T-helper 2 cell treated with Interferon-gamma antibody and Interleukin-4, amounts not matched to agents 100 ng/mL and 5 ng/mL, for 36 hours (primary cell): ENCODE data around the gene NBEAL1. TPM values are rescaled to one million over a fixed set of nuclear protein-coding genes. Genes with fewer than 3 reads are reported as not detected.
"Not testable (repeated sequence)": the region's sequence is repeated elsewhere in the genome, so short reads cannot be mapped to it uniquely, and the experiment has no call there.

Experiments used
- intact Hi-C: fragments of 100-400 bp; cut with micrococcal nuclease; formaldehyde crosslinking; loops from one replicate; pipeline ENCODE4 v1.15.1; 2023
- total RNA-seq: library from RNA; stranded (reverse); gene quantifications from 2 replicates; pipeline ENCODE4 v1.2.3, GENCODE V29; 2022

Gene NBEAL1
- total RNA-seq, 1 donor from 2014 or later = 10.7 TPM

DNA sequence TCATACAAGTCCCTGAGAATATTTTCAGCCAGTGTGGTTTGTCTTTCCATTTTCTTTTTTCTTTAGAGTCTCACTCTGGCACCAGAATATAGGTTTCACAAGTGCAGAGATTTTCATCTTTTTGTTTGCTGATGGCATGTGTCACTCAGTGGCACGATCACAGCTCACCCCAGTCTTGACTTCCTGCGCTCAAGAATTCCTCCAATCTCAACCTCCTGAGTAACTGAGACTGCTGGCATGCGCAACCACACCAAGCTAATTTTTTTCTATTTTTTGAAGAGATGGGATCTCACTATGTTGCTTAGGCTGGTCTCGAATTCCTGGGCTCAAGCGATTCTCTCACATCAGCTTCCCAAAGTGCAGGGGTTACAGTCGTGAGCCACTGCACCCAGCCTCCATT is 23.9 kb downstream of the NBEAL1 start:
- intact Hi-C loops = no loop called here

DNA sequence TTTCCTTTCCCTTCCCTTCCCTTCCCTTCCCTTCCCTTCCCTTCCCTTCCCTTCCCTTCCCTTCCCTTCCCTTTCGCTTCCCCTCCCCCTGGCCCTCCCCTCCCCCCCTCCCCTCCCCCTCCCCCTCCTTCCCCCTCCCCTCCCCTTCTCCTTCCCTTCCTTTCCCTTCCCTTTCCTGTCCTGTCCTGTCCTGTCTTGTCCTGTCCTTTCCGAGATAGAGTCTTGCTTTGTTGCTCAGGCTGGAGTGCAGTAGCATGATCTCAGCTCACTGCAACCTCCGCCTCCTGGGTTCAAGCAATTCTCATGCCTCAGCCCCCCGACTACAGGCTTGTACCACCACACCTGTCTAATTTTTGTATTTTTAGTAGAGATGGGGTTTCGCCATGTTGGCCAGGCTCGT is 24.5 kb downstream of the NBEAL1 start:
- intact Hi-C loops = not testable (repeated sequence)

DNA sequence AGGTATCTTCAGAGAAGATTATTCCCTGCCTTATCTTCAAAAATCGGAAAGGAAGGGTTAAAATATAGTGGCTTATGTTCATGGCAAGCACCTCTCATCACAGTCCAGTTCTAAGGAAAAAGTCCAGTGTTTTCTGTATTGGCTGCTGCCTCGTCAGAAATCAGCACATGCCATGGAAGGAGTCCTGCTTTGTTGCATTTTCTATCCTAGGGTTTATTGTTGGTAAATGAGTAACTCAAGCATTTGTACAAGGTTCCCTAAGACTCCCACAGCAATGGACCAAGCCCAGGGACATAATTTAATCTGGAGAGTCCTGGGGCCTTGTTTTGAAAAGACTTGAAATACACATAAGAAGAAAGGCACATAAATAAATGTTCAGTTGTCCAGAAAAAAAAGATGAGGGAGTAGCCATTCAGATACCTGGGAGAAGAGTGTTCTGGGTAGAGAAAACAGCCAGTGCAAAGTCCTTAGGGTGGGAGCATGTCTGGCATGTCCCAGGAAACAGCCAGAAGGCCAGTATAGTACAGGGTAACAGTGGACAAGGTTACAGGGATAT is 26.4 kb downstream of the NBEAL1 start:
- intact Hi-C loops = no loop called here

DNA sequence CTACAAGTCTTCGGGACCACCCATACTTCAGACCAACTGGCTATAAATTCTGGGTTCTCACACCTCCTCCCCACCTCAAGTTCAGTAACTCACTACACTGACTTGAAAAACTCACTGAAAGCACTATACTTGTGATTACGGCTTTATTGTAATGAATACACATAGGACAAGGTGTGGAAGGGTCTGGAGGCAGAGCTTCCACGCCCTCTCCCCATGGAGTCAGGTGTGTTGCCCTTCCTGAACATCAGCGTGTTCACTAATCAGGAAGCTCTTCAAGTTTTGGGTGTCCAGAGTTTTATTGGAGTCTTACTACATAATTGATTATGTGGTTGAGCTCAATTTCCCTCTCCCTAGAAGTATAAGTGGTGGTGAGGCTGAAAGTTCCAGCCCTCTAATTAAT is 27.5 kb downstream of the NBEAL1 start:
- intact Hi-C loops = no loop called here

DNA sequence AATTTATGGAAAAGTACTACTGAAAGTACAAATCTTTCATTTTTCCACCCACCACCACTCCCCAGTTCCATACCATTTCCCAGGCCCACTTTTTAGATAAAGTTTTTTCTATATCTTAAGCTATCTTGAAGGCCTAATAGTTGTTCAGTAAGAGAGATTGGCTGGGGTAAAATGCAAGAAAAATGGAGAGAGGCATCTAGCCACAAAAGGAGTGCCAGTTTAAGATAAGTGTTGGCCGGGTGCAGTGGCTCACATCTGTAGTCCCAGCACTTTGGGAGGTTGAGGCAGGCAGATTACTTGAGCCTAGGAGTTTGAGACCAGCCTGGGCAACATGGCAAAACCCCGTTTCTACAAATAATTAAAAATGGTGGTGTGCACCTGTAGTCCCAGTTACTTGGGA is 28.6 kb downstream of the NBEAL1 start:
- intact Hi-C loops = no loop called here

DNA sequence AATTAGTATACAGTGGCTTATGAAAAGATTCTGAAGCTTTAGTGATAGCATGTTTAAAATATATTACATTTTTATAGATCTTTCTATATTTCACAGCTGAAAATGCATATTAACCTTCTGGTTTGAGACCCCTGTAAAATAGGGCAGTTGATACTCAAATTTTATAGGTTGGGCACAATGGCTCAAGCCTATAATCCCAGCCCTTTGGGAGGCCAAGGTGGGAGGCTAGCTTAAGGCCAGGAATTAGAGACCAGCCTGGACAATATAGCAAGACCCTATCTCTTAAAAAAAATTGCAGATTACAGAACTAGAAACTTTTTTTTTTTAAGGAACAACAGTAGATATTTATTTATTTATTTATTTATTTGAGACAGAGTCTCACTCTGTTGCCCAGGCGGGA is 31.2 kb downstream of the NBEAL1 start:
- intact Hi-C loops = no loop called here

DNA sequence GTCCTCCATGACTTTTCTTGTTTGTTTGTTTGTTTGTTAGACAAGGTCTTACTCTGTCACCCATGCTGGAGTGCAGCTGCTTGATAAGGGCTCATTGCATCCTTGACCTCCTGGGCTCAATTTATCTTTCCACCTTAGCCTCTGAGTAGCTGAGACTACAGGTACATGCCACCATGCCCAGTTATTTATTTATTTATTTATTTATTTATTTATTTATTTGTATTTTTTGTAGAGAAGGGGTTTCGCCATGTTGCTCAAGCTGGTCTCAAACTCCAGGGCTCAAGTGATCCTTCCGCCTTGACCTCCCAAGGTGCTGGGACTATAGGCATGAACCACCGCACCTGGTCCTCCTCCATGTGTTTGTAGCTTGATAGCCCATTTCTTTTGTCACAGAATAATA is 37.9 kb downstream of the NBEAL1 start:
- intact Hi-C loops = no loop called here

DNA sequence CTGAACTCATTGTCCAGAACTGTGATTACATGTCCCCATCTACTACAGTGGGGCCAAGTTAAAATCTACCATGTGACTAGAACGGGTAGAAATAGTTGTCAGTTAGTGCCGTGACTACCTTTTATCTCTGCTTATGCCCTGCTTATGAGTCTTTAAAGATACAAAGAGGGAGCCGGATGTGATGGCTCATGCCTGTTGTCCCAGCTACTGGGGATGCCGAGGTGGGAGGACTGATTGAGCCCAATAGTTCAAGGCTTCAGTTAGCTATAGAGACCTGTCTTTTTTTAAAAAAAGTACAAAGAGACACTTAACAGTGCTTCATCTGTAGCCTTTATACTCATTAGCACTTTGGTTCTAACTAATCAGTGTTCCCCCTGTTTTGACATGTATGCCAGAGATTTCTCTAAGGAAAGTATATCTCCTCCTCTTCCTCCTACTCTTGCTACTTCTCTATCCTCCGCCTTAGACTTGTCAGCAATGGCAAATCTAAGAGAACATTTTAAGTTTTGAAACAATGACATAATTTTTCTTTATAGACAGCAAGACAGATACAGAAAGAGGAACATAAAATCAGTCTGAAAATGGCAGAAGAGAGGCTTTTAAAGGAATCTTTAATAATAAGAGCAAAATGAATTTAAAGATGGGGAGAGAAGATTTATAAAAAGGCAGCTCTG is 45.0 kb downstream of the NBEAL1 start:
- intact Hi-C loops = no loop called here

DNA sequence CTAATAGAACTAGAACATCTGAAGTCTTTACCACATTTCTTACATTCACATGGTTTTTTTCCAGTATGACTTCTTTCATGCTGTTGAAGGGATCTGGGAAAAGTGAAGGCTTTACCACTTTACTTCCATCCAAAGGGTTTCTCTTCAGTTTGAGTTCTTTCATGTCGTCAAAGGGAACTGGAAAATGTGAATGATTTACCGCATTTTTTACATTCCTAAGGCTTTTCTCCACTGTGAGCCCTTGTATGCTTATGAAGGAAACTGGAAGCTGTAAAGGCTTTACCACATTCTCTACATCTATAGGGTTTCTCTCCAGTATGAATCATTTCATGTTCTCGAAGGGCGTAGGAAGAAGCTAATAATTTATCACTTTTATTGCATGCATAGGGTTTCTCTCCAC is 46.7 kb downstream of the NBEAL1 start:
- intact Hi-C loops = no loop called here

DNA sequence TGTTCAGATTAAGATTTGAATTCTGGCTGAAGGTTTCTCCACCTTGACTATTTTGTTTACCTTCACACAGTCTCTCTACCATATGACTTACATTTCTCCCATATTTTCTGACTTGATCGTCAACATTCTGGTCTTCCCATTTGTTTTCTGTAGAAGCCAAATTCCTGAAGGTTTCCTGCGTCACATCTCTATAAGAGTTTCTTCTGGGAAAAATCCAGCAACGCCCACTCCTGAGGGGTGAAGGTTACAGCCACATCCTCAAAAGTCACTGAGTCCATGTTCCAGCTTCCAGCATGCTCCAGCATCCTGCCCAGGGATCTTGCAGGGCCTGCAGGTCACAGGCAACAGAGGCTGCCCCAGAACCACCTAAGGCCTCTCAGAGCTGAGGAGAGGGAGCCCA is 47.5 kb downstream of the NBEAL1 start:
- intact Hi-C loops = no loop called here

DNA sequence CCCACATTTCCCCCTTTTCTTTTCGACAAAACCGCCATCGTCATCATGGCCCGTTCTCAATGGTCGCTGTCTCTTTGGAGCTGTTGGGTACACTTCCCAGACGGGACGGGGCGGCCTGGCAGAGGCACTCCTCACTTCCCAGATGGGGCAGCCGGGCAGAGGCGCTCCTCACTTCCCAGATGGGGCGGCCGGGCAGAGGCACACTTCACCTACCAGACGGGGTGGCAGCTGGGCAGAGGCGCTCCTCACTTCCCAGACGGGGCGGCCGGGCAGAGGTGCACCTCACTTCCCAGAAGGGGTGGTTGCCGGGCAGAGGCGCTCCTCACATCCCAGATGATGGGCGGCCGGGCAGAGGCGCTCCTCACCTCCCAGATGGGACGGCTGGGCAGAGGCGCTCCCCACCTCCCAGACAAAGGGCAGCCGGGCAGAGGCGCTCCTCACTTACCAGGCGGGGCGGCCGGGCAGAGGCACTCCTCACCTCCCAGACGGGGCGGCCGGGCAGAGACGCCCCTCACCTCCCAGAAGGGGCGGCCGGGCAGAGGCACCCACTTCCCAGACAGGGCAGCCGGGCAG is 51.9 kb downstream of the NBEAL1 start:
- intact Hi-C loops = not testable (repeated sequence)

DNA sequence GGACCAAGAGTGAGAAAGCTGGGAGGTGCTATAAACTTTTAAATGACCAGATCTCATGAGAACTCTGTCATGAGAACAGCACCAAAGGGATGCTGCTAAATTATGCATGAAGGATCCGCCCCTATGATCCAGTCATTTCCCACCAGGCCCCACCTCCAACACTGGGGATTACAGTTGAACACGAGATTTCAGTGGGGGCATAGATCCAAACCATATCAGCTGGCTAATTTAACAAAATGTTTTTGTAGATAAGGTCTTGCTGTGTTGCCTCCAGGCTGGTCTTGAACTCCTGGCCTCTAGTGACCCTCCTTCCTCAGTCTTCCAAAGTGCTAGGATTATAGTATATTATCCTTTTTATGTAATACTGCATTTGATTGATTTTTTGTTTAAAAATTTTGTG is 56.0 kb downstream of the NBEAL1 start:
- intact Hi-C loops = no loop called here

DNA sequence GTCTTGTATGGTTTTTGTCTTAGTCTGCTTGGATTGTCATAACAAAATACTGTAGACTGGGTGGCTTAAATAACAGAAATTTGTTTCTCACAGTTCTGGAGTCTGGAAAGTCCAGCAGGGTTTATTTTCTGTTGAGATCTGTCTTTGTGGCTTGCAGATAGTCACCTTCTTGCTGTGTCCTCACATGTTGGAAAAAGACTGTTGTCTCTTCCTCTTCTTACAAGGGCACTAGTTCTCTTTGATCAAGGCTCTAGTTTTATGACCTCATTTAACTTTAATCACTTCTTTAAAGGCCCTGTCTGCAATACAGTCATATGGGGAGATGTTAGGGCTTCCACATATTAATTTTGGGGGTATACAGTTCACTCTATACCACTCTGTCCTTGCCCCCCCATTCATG is 56.5 kb downstream of the NBEAL1 start:
- intact Hi-C loops = no loop called here

DNA sequence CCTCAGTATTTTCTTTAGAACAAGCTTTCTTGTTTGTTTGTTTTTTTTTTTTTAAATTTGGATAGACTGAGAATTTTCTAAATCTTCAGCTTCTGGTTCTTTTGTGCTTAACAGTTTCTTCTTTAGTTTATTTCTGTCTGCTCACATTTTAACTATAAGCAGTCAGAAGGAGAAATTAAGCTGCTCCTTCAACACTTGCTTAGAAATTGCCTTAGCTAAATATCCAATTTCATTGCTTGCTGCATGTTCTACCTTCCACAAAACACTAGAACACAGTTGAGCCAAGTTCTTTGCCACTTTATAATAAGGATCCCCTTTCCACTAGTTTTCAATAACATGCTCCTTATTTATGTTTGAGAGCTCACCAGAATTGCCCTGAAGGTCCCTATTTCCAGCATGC is 57.7 kb downstream of the NBEAL1 start:
- intact Hi-C loops = no loop called here

DNA sequence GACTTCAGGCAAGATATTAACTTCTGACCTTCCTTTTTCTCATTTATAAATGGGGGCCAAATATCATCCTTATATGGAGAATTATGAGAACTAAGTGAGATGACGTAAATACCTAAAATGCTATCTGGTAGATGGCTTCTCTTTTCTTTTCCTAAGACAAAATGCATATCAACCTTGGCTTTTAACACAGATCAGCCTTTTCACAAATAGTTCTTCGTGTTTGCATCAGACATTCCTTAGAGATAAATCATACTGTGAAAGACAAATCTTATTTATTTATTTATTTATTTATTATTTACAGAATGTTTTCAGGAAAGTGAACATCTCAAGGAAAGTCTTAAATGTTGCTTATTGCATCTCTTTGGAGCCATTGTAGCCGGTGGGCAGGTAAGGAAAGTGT is 62.8 kb downstream of the NBEAL1 start:
- intact Hi-C loops = no loop called here

DNA sequence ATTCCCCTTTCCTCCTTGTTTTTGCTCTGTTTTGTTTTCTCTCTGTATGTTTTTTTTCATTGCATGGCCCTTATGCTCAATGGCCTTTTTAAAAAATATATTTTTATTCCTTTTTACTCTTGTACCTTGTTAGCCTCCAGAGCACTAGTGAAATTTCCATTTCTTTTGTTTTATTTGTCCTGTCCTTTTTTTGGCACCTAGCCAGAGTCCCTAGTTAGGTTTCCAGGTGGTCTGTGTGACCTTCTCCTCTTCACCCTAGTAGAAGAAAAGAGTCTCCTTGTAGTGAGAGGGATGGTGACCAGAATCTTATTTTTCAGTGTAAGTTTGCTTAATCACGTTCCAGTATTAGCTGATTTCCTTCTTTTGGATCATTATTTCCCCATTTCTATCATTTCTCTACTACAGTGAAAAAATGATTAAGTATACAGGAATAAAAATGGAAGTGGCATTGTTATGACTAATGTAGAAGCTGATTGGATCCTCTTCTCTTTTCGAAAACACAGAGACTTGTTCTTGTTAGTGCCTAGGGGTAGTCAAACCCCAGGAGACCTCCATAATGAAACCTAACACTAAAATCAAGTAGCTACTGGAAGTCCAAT is 65.9 kb downstream of the NBEAL1 start:
- intact Hi-C loops = no loop called here

DNA sequence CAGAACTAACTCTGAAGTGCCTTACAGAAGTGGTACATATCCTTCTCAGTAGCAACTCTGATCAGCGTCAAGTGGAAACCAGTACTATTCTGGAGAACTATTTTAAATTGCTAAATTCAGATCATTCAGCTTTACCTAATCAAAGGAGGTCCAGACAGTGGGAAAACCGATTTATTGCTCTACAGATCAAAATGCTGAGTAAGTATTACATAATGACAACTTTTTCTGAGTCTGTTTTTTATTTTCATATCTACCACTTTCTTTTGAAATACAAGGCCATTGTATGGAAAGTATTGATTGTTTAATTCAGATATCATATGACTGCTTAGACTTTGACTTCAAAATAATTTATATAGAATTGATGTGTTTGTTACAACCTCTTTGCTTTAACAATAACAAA is 68.7 kb downstream of the NBEAL1 start:
- intact Hi-C loops = no loop called here

DNA sequence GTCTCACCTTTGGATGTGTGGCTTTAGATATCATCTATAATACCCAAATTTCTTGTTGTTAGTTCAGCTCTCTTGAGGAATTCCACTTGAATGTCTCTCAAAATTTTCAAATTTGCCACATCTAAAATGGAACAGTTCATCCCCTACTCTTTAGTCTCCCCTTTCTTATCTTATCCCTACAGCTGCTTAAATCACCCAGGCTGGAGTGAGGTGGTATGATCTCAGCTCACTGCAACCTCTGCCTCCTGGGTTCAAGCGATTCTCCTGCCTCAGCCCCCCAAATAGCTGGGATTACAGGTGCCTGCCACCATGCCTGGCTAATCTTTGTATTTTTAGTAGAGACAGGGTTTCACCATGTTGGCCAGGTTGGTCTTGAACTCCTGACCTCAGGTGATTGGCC is 71.7 kb downstream of the NBEAL1 start:
- intact Hi-C loops = not testable (repeated sequence)

DNA sequence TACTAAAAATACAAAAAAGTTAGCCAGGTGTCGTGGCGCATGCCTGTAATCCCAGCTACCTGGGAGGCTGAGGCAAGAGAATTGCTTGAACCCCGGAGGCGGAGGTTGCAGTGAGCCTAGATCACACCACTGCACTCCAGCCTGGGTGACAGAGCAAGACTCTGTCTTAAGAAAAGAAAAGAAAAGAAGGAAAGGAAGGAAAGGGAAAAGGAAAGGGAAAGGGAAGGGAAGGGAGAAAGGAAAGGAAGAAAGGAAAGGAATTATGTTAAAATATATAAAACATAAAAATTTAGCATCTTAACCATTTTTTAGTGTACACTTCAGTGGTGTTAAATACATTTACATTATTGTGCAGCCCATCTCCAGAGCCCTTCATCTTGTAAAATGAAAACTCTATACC is 76.0 kb downstream of the NBEAL1 start:
- intact Hi-C loops = not testable (repeated sequence)

DNA sequence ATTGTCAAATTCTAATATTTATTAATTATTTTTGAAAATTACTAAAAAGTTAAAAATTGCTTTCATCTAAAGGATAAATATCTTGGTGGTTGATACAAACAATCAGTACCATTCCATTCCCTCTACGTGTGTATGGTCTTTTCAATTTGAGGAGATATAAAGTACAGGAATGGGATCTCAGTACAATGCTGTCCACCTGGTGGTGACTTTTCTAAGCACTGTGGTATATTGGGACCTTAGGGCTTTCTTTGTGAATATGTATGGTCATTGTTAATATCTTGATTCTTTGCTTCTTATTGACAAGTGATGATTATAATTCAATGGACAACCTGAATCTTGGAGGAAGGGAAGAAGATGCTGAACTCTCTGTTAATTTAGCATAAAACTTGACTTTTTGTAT is 83.1 kb downstream of the NBEAL1 start:
- intact Hi-C loops = no loop called here

DNA sequence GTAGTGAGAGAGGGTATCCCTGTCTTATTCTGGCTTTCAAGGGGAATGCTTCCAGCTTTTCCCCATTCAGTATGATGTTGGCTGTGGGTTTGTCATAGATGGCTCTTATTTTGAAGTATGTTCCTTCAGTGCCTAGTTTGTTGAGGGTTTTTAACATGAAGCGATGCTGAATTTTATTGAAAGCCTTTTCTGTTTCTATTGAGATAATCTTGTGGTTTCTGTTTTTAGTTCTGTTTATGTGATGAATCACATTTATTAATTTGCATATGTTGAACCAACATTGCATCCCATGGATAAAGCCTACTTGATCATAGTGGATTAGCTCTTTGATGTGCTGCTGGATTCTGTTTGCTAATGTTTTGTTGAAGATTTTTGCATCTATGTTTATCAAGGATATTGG is 87.7 kb downstream of the NBEAL1 start:
- intact Hi-C loops = not testable (repeated sequence)

DNA sequence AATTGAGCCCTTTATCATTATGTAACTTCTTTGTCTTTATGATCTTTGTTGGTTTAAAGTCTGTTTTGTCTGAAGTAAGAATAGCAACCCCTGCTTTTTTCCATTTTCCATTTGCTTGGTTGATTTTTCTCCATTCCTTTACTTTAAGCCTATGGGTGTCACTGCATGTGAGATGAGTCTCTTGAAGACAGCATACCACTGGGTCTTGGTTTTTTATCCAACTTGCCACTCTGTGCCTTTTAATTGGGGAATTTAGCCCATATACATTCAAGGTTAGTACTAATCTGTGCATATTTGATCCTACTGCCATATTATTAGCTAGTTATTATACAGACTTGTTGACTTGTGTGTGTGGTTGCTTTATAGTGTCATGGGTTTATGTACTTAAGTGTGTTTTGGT is 89.6 kb downstream of the NBEAL1 start:
- intact Hi-C loops = no loop called here

DNA sequence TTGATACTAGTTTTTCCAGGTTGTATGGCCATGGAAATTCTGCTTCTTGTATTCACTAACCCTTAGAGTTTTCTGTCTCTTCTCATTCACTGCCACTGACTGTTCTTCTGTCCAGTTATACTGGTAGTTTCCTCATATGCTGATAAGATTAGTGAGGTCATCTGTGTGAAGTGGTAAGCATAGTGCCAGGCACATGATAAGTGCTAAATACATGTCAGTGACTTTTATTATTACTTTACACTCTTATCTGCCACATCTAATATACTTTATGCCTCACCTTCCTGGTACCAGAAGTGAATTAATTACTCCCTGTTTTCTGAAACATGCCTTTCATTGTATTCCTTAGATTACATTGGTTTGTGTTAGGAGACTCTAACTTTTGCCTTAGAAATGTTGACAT is 91.3 kb downstream of the NBEAL1 start:
- intact Hi-C loops = no loop called here
